Fibroblast of lung (primary cell): ENCODE results near the gene SH3PXD2A. TPM values are rescaled to one million over a fixed set of nuclear protein-coding genes. Genes with fewer than 3 reads are reported as not detected.

ENCODE experiments used
- DNase-seq, 2 donors: peaks; one replicate each; pipeline versions ENCODE4 v3.0.0 to v3.0.0-alpha.2; 2010; ENCODE audit warnings: low read depth in 2 of 2
- H2AFZ ChIP-seq: 2 replicates; pipeline ENCODE4 v1.5.1; 2012; ENCODE audit warnings: low read length, control low read depth, inconsistent platforms
- H3K27ac ChIP-seq: 2 replicates; pipeline ENCODE4 v1.5.1; 2011; ENCODE audit warnings: low read length, control low read depth; ENCODE audit not compliant: insufficient read depth
- H3K27me3 ChIP-seq: 2 replicates; pipeline ENCODE4 v1.5.1; 2011; ENCODE audit warnings: mild to moderate bottlenecking, low read length; ENCODE audit not compliant: control insufficient read depth, insufficient read depth
- H3K36me3 ChIP-seq: 2 replicates; pipeline ENCODE4 v1.5.1; 2011; ENCODE audit warnings: low read length; ENCODE audit not compliant: control insufficient read depth, insufficient read depth
- H3K4me1 ChIP-seq: 2 replicates; pipeline ENCODE4 v1.5.1; 2011; ENCODE audit warnings: low read length; ENCODE audit not compliant: control insufficient read depth, insufficient read depth; ENCODE audit errors: extremely low read depth
- H3K4me2 ChIP-seq: 2 replicates; pipeline ENCODE4 v1.5.1; 2011; ENCODE audit warnings: low read length, control low read depth; ENCODE audit not compliant: insufficient read depth; ENCODE audit errors: extremely low read depth
- H3K4me3 ChIP-seq, 4 experiments: fragments of 200-600 bp in 1 of 4; sonication (generic) in 1 of 4; replicated peaks in 1 of 4; 2 replicates each; pipeline ENCODE4 v1.5.1; 2011 to 2016; ENCODE audit warnings: low read length in 4 of 4, low read depth in 3 of 4, mild to moderate bottlenecking in 3 of 4, control low read depth in 2 of 4, inconsistent platforms in 1 of 4, mixed read lengths in 1 of 4; ENCODE audit not compliant: insufficient read depth in 1 of 4; ENCODE audit errors: control extremely low read depth in 1 of 4
- H3K79me2 ChIP-seq: 2 replicates; pipeline ENCODE4 v1.5.1; 2012; ENCODE audit warnings: mild to moderate bottlenecking, low read length, inconsistent platforms; ENCODE audit not compliant: control insufficient read depth, insufficient read depth
- H3K9ac ChIP-seq: 2 replicates; pipeline ENCODE4 v1.5.1; 2011; ENCODE audit warnings: mild to moderate bottlenecking, low read length, control low read depth; ENCODE audit not compliant: insufficient read depth
- H3K9me3 ChIP-seq: 2 replicates; pipeline ENCODE4 v1.5.1; 2012; ENCODE audit warnings: low read depth, low read length; ENCODE audit not compliant: control insufficient read depth, insufficient read depth
- H4K20me1 ChIP-seq: 2 replicates; pipeline ENCODE4 v1.5.1; 2011; ENCODE audit warnings: low read length; ENCODE audit not compliant: control insufficient read depth, insufficient read depth; ENCODE audit errors: extremely low read depth
- EZH2 ChIP-seq: IDR thresholded peaks from 2 replicates; pipeline ENCODE4 v1.5.1; 2012; ENCODE audit warnings: low read length, control low read depth, mild to moderate bottlenecking; ENCODE audit errors: missing control alignments
- polyA plus RNA-seq, 2 donors: library from polyadenylated mRNA; depleted of rRNA in 1 of 2; stranded (reverse) in 1 of 2; unstranded in 1 of 2; fragments of >200 nt; gene quantifications; 2 replicates each; pipeline ENCODE4 v1.2.1, GENCODE V29; 2011 to 2012; ENCODE audit warnings: missing spikeins in 1 of 2
- total RNA-seq: library from RNA; depleted of rRNA; stranded (reverse); fragments of >200 nt; gene quantifications from 2 replicates; pipeline ENCODE4 v1.2.1, GENCODE V29; 2014
- TF ChIP-seq, protein P1 (sequence below), 2 donors: IDR thresholded peaks in 1 of 2; conservative IDR thresholded peaks in 1 of 2; 1 replicate in 1 of 2; 2 replicates in 1 of 2; pipeline ENCODE4 v1.5.1; 2011 to 2012; ENCODE audit warnings: low read length in 2 of 2, control low read depth in 1 of 2, inconsistent platforms in 1 of 2, low read depth in 1 of 2, mild to moderate bottlenecking in 1 of 2

SH3PXD2A gene
- total and polyA plus RNA-seq, 2 donors (not counting 1 experiment from before 2014, with no cell fraction given), result 25.5 to 33.2 TPM

GRCh38 chr10:103856797-103857170 lies 1.4 kb upstream of the SH3PXD2A start:
- no peaks in the 10 kb centered on the region for H3K9me3 ChIP-seq
- TF ChIP-seq EZH2, result no peak
- TF ChIP-seq, protein P1, sequence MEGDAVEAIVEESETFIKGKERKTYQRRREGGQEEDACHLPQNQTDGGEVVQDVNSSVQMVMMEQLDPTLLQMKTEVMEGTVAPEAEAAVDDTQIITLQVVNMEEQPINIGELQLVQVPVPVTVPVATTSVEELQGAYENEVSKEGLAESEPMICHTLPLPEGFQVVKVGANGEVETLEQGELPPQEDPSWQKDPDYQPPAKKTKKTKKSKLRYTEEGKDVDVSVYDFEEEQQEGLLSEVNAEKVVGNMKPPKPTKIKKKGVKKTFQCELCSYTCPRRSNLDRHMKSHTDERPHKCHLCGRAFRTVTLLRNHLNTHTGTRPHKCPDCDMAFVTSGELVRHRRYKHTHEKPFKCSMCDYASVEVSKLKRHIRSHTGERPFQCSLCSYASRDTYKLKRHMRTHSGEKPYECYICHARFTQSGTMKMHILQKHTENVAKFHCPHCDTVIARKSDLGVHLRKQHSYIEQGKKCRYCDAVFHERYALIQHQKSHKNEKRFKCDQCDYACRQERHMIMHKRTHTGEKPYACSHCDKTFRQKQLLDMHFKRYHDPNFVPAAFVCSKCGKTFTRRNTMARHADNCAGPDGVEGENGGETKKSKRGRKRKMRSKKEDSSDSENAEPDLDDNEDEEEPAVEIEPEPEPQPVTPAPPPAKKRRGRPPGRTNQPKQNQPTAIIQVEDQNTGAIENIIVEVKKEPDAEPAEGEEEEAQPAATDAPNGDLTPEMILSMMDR (conservative IDR thresholded peaks at IDR 0.05 in 1 of 2, IDR thresholded peaks at IDR 0.05 in 1 of 2; ENCODE audit: low read depth in 1 of 2, low read length in 2 of 2), result no peak
- H2AFZ ChIP-seq, result no peak overlapping the region
- H3K27ac ChIP-seq, result no peak overlapping the region
- H3K4me1 ChIP-seq, result peaks cover 19% of the 10 kb centered on the region
- H3K4me2 ChIP-seq, result no peak overlapping the region
- H3K36me3 ChIP-seq, result no peaks in the 10 kb centered on the region
- H3K4me3 ChIP-seq, result no peak overlapping the region
- H3K9ac ChIP-seq, result no peak overlapping the region
- no peak for DNase-seq
- no peaks in the 10 kb centered on the region for H4K20me1 ChIP-seq
- H3K27me3 ChIP-seq, result no peaks in the 10 kb centered on the region
- H3K79me2 ChIP-seq, result peaks cover 25% of the 10 kb centered on the region

DNA sequence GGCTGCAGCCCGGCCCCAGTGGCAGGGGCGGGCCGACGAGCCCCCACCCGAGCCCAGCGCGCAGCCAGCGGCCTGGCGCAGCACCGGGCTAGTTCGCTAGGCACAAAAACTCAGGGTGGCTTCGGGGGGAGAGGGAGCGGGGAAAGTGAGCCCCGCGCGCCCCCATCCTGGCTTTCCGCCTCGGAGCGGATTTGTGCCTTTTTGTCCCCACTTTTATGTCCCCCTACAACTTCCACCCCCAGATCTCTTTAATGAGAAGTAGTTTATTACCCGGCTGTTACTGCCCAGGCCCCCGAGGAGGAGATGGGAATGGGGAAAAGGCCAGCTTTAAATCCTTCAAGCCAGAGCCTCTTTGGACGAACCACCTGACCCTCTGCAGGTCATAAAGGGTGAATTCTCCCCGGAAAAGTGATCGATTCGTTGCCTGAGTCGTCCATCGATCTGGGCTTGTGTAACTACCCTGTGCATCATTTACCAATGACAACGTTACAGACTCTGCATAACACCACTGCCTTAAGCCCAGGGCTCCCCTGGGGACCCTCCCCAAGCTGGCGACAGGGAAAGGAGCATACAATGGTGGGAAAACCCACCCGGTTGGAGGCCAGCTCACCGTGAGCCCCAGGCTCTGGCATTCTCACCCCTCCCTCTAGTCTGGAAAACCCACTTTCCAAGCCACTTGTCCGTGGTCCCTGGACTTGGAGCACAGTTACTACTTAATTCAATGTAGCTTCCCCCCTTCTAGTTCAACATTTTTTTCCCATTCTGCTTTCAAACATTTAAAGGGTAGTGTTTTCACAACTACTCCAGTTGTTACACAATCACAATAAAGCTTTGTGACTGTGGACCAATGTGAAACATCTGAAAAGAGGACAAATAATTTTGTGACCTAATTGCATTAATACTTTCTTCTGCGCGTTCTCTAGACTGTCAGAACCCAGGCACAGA lies 748 bp upstream of the SH3PXD2A start:
- no peak for DNase-seq
- Histone ChIP-seq H3K4me3 (peak overlapping the region in 2 of 4 experiments; percentile 43 to 86), H3K9ac (no peak overlapping the region), H2AFZ (no peak overlapping the region), H4K20me1 (no peaks in the 10 kb centered on the region), H3K4me2 (no peak overlapping the region), H3K27me3 (no peaks in the 10 kb centered on the region), H3K4me1 (peaks cover 26% of the 10 kb centered on the region), H3K9me3 (no peaks in the 10 kb centered on the region), H3K79me2 (peaks cover 30% of the 10 kb centered on the region), H3K27ac (no peak overlapping the region), H3K36me3 (no peaks in the 10 kb centered on the region)
- no peak for TF ChIP-seq EZH2
- TF ChIP-seq, protein P1 (conservative IDR thresholded peaks at IDR 0.05 in 1 of 2, IDR thresholded peaks at IDR 0.05 in 1 of 2; ENCODE audit: low read depth in 1 of 2, low read length in 2 of 2), result no peak

- peak overlapping the region; percentile 95 for H3K4me2 ChIP-seq
- peaks cover 30% of the 10 kb centered on the region for H3K79me2 ChIP-seq
- H3K9me3 ChIP-seq, result no peaks in the 10 kb centered on the region
- no peaks in the 10 kb centered on the region for H3K36me3 ChIP-seq
- peak overlapping the region; percentile 71 for H3K9ac ChIP-seq
- peaks cover 33% of the 10 kb centered on the region for H3K4me1 ChIP-seq
- no peaks in the 10 kb centered on the region for H4K20me1 ChIP-seq
- H2AFZ ChIP-seq, result peak overlapping the region; percentile 37
- H3K27me3 ChIP-seq, result no peaks in the 10 kb centered on the region
- DNase-seq, result peak; percentile 41 to 60
- H3K27ac ChIP-seq, result peak overlapping the region; percentile 87
- H3K4me3 ChIP-seq, result peak overlapping the region; percentile 78 to 86 (median 80)
- TF ChIP-seq, protein P1 (conservative IDR thresholded peaks at IDR 0.05 in 1 of 2, IDR thresholded peaks at IDR 0.05 in 1 of 2; ENCODE audit: low read depth in 1 of 2, low read length in 2 of 2), result peak in 1 of 2 donors; percentile 26
- no peak for TF ChIP-seq EZH2
These were observed 537 bp downstream of the SH3PXD2A start for GRCh38 chr10:103854686-103855391.
